HepG2 (cell line): Measurements from ENCODE around the gene SPDYE4. TPM values are rescaled to one million over a fixed set of nuclear protein-coding genes. Genes with fewer than 3 reads are reported as not detected.

ENCODE experiments used
- ATAC-seq: fragments of 200-7000 bp; cut with Tn5 transposase; 3 replicates; pipeline ENCODE4 v1.9.1; 2020; ENCODE audit warnings: mild to moderate bottlenecking, moderate library complexity
- BruUV-seq: library from RNA; stranded (reverse); fragments of 400-500 nt; replicated peaks from 2 replicates; lab custom pipeline; 2021; lab: Mats Ljungman, UMichigan
- CTCF ChIA-PET: fragments of 300-600 bp; formaldehyde crosslinking; extraction: SDS; loops from one replicate; lab custom pipeline; 2021; ENCODE audit warnings: low total read pairs, inconsistent platforms, low intra/inter-chr PET ratio; lab: Yijun Ruan, JAX
- POLR2A ChIA-PET: fragments of 350-600 bp; sonication (Branson Sonifier 250); formaldehyde crosslinking; loops from one replicate; lab custom pipeline; 2020; ENCODE audit warnings: antibody characterized with exemption, inconsistent platforms; lab: Yijun Ruan, JAX
- DNase-seq: peaks from one replicate; pipeline ENCODE4 v3.0.0-alpha.2; 2015; ENCODE audit warnings: low spot score
- FAIRE-seq: peaks from 3 replicates; lab custom pipeline; 2011; peaks lifted over from hg19 to GRCh38; lab: Jason Lieb, UNC
- H2AFZ ChIP-seq: one replicate; pipeline ENCODE4 v1.6.1; 2011; ENCODE audit warnings: low read length, inconsistent platforms
- H3K27ac ChIP-seq: fragments of 300-600 bp; 3 replicates; pipeline ENCODE4 v1.8.0; 2011; ENCODE audit warnings: mixed run types, mild to moderate bottlenecking, mixed read lengths, low read length, inconsistent platforms; ENCODE audit not compliant: insufficient read depth; ENCODE audit errors: extremely low read length
- H3K27me3 ChIP-seq, 2 experiments: fragments of 200-600 bp in 1 of 2; 2 replicates in 1 of 2; 3 replicates in 1 of 2; pipeline versions ENCODE4 v1.6.0 to v1.8.0; 2011; ENCODE audit warnings: low read length in 2 of 2, mild to moderate bottlenecking in 2 of 2, moderate library complexity in 2 of 2, inconsistent platforms in 1 of 2; ENCODE audit not compliant: insufficient read depth in 2 of 2, control insufficient read depth in 1 of 2
- H3K36me3 ChIP-seq, 2 experiments: fragments of 200-600 bp in 1 of 2; replicated peaks in 1 of 2; 2 replicates in 1 of 2; 3 replicates in 1 of 2; pipeline versions ENCODE4 v1.5.1 to v1.8.0; 2011; ENCODE audit warnings: low read length in 2 of 2, inconsistent platforms in 1 of 2; ENCODE audit not compliant: insufficient read depth in 2 of 2, control insufficient read depth in 1 of 2
- H3K4me1 ChIP-seq: 2 replicates; pipeline ENCODE4 v1.5.1; 2012; ENCODE audit warnings: low read length, inconsistent platforms; ENCODE audit not compliant: insufficient read depth
- H3K4me2 ChIP-seq: 2 replicates; pipeline ENCODE4 v1.6.0; 2011; ENCODE audit warnings: low read depth, low read length, inconsistent platforms
- H3K4me3 ChIP-seq, 3 experiments: fragments of 200-600 bp in 1 of 3; sonication (generic), shearing (Covaris generic) in 1 of 3; replicated peaks in 1 of 3; 2 replicates each; pipeline ENCODE4 v1.5.1; 2011 to 2016; ENCODE audit warnings: low read length in 3 of 3, inconsistent platforms in 2 of 3, low read depth in 2 of 3, mild to moderate bottlenecking in 2 of 3, control low read depth in 1 of 3, mixed read lengths in 1 of 3; ENCODE audit not compliant: insufficient read depth in 1 of 3
- H3K79me2 ChIP-seq: one replicate; pipeline ENCODE4 v1.6.1; 2011; ENCODE audit warnings: low read length, inconsistent platforms; ENCODE audit not compliant: insufficient read depth
- H3K9ac ChIP-seq: 2 replicates; pipeline ENCODE4 v1.6.0; 2011; ENCODE audit warnings: mild to moderate bottlenecking, low read depth, low read length, inconsistent platforms; ENCODE audit not compliant: insufficient read depth
- H3K9me3 ChIP-seq: 2 replicates; pipeline ENCODE4 v1.5.1; 2012; ENCODE audit warnings: mild to moderate bottlenecking, low read length
- H4K20me1 ChIP-seq: 2 replicates; pipeline ENCODE4 v1.6.0; 2011; ENCODE audit warnings: inconsistent platforms, mild to moderate bottlenecking, low read length, moderate library complexity; ENCODE audit not compliant: insufficient read depth
- CBX5 ChIP-seq: sonication (generic); formaldehyde crosslinking; IDR thresholded peaks from 2 replicates; pipeline ENCODE4 v1.4.0; 2020; ENCODE audit warnings: missing genetic modification reagents, borderline replicate concordance
- CTCF ChIP-seq: sonication (generic); formaldehyde crosslinking; IDR thresholded peaks from 2 replicates; pipeline ENCODE4 v1.5.0; 2020; ENCODE audit warnings: mild to moderate bottlenecking, missing genetic modification reagents, moderate library complexity
- PHF21A ChIP-seq: sonication (generic); formaldehyde crosslinking; IDR thresholded peaks from 2 replicates; pipeline ENCODE4 v1.5.0; 2020; ENCODE audit warnings: mild to moderate bottlenecking, missing genetic modification reagents
- RAD21 ChIP-seq: fragments of 450-650 bp; formaldehyde crosslinking; IDR thresholded peaks from 2 replicates; pipeline ENCODE4 v1.5.0; 2020; ENCODE audit warnings: mild to moderate bottlenecking
- RFX5 ChIP-seq: IDR thresholded peaks from 2 replicates; pipeline ENCODE4 v1.6.1; 2011; ENCODE audit warnings: low read depth, low read length, improper control_type of control experiment
- SMC3 ChIP-seq: IDR thresholded peaks from 2 replicates; pipeline ENCODE4 v1.6.1; 2011; ENCODE audit warnings: low read length, improper control_type of control experiment
- STAG1 ChIP-seq: sonication (generic); formaldehyde crosslinking; IDR thresholded peaks from 2 replicates; pipeline ENCODE4 v1.4.0; 2020; ENCODE audit warnings: missing genetic modification reagents
- XRCC5 ChIP-seq: fragments of 200-400 bp; formaldehyde crosslinking; optimal IDR thresholded peaks from 2 replicates; pipeline ENCODE3; 2017; ENCODE audit warnings: mild to moderate bottlenecking, low read length
- WGBS: methylation state at CpG from one replicate; pipeline ENCODE4 v1.1.6; 2017; ENCODE audit warnings: low lambda C conversion rate; 5-methylcytosine and 5-hydroxymethylcytosine counted together
- in situ Hi-C: cut with HindIII; loops from 2 replicates; pipeline ENCODE4 v1.10.0; 2017; ENCODE audit warnings: low pct_unique_long_range_greater_than_20kb; ENCODE audit not compliant: extremely low pct_ligation_motif_present
- intact Hi-C: fragments of 100-400 bp; cut with micrococcal nuclease; formaldehyde crosslinking; loops from one replicate; pipeline ENCODE4 v1.10.0; 2022; ENCODE audit not compliant: unreplicated experiment
- polyA plus RNA-seq, 8 experiments: library from polyadenylated mRNA; depleted of rRNA in 3 of 8; stranded (reverse) in 7 of 8; unstranded in 1 of 8; fragments of >200 nt; fragmentation: Illumina TruSeq in 4 of 8; extraction: Trizol in 4 of 8; gene quantifications; 2 replicates each; pipeline versions ENCODE4 v1.2.1 to v1.2.3, GENCODE V29; 2011 to 2016; ENCODE audit warnings: low read depth in 4 of 8, missing spikeins in 1 of 8, mixed read lengths in 1 of 8; ENCODE audit not compliant: insufficient read depth in 1 of 8
- total RNA-seq, 5 experiments: library from RNA; depleted of rRNA; stranded (reverse); fragments of >200 nt; fragmentation: Illumina TruSeq; extraction: Trizol; gene quantifications; 2 replicates each; pipeline ENCODE4 v1.2.3, GENCODE V29; 2016; ENCODE audit warnings: low read depth in 1 of 5

SPDYE4 gene
- total and polyA plus RNA-seq, 2 of the 13 experiments (the other 11 are each of a cell fraction or from before 2014, with no cell fraction given): not detected

DNA sequence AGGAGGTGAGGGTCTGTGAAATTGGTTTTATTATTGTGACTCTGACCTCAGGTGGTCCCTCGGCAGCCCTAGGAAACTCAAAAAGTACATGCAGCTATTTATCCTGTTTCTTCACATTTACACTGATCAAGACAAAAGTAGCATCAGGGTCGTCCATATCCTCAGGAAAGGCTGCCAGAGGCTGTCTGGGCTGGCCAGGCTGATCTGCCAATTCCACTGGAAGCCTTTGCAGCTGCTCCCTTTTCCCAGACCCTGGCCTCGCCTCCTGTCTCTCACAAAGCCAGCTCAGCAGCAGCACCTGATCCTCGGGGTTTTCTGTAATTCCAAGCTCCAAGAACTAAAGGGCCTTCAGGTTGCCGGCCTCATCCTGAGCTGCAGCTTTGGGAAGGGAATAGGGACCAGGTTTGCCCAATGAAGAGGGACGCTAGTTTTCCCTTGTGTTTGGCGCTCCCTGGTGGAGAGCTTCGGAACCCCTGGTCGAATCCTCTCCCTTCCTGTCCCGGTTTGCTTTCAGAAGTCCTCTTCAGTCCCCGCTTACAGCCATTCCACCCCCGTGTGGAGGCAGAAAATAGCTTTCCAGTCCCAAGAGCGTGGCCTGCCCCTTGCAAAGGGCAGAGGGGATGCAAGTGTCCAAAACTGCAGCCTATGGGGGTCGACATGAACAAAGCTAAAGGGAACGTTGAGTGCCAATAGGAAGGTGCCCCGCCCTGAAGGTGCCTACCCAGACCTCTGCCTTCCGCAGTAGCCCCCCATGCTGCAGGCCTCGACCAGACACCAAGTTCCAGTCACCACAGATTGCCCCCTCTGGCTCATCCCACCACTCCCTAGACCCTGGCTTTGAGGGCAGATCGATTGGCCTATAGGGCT, 27.4 kb upstream of the SPDYE4 start:
- Histone ChIP-seq H2AFZ (no peak overlapping the region), H4K20me1 (no peaks in the 10 kb centered on the region), H3K4me2 (no peak overlapping the region), H3K9ac (no peak overlapping the region), H3K79me2 (no peaks in the 10 kb centered on the region), H3K36me3 (no peaks in the 10 kb centered on the region), H3K27me3 (peaks cover 2 to 45% of the 10 kb centered on the region in 2 experiments; a peak in 4 of 5 replicates), H3K9me3 (no peaks in the 10 kb centered on the region), H3K27ac (no peak overlapping the region), H3K4me3 (no peak overlapping the region), H3K4me1 (peaks cover 18% of the 10 kb centered on the region)
- FAIRE-seq (no peak), ATAC-seq (peak; percentile 90), DNase-seq (peak; percentile 47)
- TF ChIP-seq CBX5 (CRISPR knock-in tag) (no peak), XRCC5 (peak; percentile 80), SMC3 (peak; percentile 51), STAG1 (CRISPR knock-in tag) (peak; percentile 85), RFX5 (no peak), RAD21 (CRISPR knock-in tag) (peak; percentile 62), CTCF (peak; percentile 88), PHF21A (CRISPR knock-in tag) (no peak)
- ChIA-PET CTCF (interaction anchor here (0.7 to 1.6 kb wide), 3 partner anchors 32 to 402 kb away, joined by 3 to 5 read pairs (median 4); partner anchors contain the start of gene RPL26), POLR2A (no interaction called here)
- 25% methylated on average over 15 of the region's 19 CpGs for WGBS
- in situ Hi-C loops (no loop called here), intact Hi-C loops (no loop called here)
- no TSS peak for BruUV-seq
